HepG2 (cell line): Measurements from ENCODE around the gene ARIH2. TPM values are rescaled to one million over a fixed set of nuclear protein-coding genes. Genes with fewer than 3 reads are reported as not detected.

Experiments used
- ATAC-seq: fragments of 200-7000 bp; cut with Tn5 transposase; 3 replicates; pipeline ENCODE4 v1.9.1; 2020; ENCODE audit warnings: mild to moderate bottlenecking, moderate library complexity
- BruUV-seq: library from RNA; stranded (reverse); fragments of 400-500 nt; replicated peaks from 2 replicates; lab custom pipeline; 2021; lab: Mats Ljungman, UMichigan
- CTCF ChIA-PET: fragments of 300-600 bp; formaldehyde crosslinking; extraction: SDS; loops from one replicate; lab custom pipeline; 2021; ENCODE audit warnings: low total read pairs, inconsistent platforms, low intra/inter-chr PET ratio; lab: Yijun Ruan, JAX
- POLR2A ChIA-PET: fragments of 350-600 bp; sonication (Branson Sonifier 250); formaldehyde crosslinking; loops from one replicate; lab custom pipeline; 2020; ENCODE audit warnings: antibody characterized with exemption, inconsistent platforms; lab: Yijun Ruan, JAX
- DNase-seq: peaks from one replicate; pipeline ENCODE4 v3.0.0-alpha.2; 2015; ENCODE audit warnings: low spot score
- FAIRE-seq: peaks from 3 replicates; lab custom pipeline; 2011; peaks lifted over from hg19 to GRCh38; lab: Jason Lieb, UNC
- H2AFZ ChIP-seq: one replicate; pipeline ENCODE4 v1.6.1; 2011; ENCODE audit warnings: low read length, inconsistent platforms
- H3K27ac ChIP-seq: fragments of 300-600 bp; 3 replicates; pipeline ENCODE4 v1.8.0; 2011; ENCODE audit warnings: mixed run types, mild to moderate bottlenecking, mixed read lengths, low read length, inconsistent platforms; ENCODE audit not compliant: insufficient read depth; ENCODE audit errors: extremely low read length
- H3K27me3 ChIP-seq, 2 experiments: fragments of 200-600 bp in 1 of 2; 2 replicates in 1 of 2; 3 replicates in 1 of 2; pipeline versions ENCODE4 v1.6.0 to v1.8.0; 2011; ENCODE audit warnings: low read length in 2 of 2, mild to moderate bottlenecking in 2 of 2, moderate library complexity in 2 of 2, inconsistent platforms in 1 of 2; ENCODE audit not compliant: insufficient read depth in 2 of 2, control insufficient read depth in 1 of 2
- H3K36me3 ChIP-seq, 2 experiments: fragments of 200-600 bp in 1 of 2; replicated peaks in 1 of 2; 2 replicates in 1 of 2; 3 replicates in 1 of 2; pipeline versions ENCODE4 v1.5.1 to v1.8.0; 2011; ENCODE audit warnings: low read length in 2 of 2, inconsistent platforms in 1 of 2; ENCODE audit not compliant: insufficient read depth in 2 of 2, control insufficient read depth in 1 of 2
- H3K4me1 ChIP-seq: 2 replicates; pipeline ENCODE4 v1.5.1; 2012; ENCODE audit warnings: low read length, inconsistent platforms; ENCODE audit not compliant: insufficient read depth
- H3K4me2 ChIP-seq: 2 replicates; pipeline ENCODE4 v1.6.0; 2011; ENCODE audit warnings: low read depth, low read length, inconsistent platforms
- H3K4me3 ChIP-seq, 3 experiments: fragments of 200-600 bp in 1 of 3; sonication (generic), shearing (Covaris generic) in 1 of 3; replicated peaks in 1 of 3; 2 replicates each; pipeline ENCODE4 v1.5.1; 2011 to 2016; ENCODE audit warnings: low read length in 3 of 3, inconsistent platforms in 2 of 3, low read depth in 2 of 3, mild to moderate bottlenecking in 2 of 3, control low read depth in 1 of 3, mixed read lengths in 1 of 3; ENCODE audit not compliant: insufficient read depth in 1 of 3
- H3K79me2 ChIP-seq: one replicate; pipeline ENCODE4 v1.6.1; 2011; ENCODE audit warnings: low read length, inconsistent platforms; ENCODE audit not compliant: insufficient read depth
- H3K9ac ChIP-seq: 2 replicates; pipeline ENCODE4 v1.6.0; 2011; ENCODE audit warnings: mild to moderate bottlenecking, low read depth, low read length, inconsistent platforms; ENCODE audit not compliant: insufficient read depth
- H3K9me3 ChIP-seq: 2 replicates; pipeline ENCODE4 v1.5.1; 2012; ENCODE audit warnings: mild to moderate bottlenecking, low read length
- H4K20me1 ChIP-seq: 2 replicates; pipeline ENCODE4 v1.6.0; 2011; ENCODE audit warnings: inconsistent platforms, mild to moderate bottlenecking, low read length, moderate library complexity; ENCODE audit not compliant: insufficient read depth
- ATF2 ChIP-seq: sonication (generic); formaldehyde crosslinking; IDR thresholded peaks from 2 replicates; pipeline ENCODE4 v1.4.0; 2020; ENCODE audit warnings: missing genetic modification reagents
- CREBL2 ChIP-seq: sonication (generic); formaldehyde crosslinking; IDR thresholded peaks from 2 replicates; pipeline ENCODE4 v1.8.1; 2023; ENCODE audit warnings: missing genetic modification reagents, mild to moderate bottlenecking, borderline replicate concordance
- E2F1 ChIP-seq: sonication (generic); formaldehyde crosslinking; IDR thresholded peaks from 2 replicates; pipeline ENCODE4 v1.5.0; 2020; ENCODE audit warnings: missing genetic modification reagents
- GATAD1 ChIP-seq: IDR thresholded peaks from 2 replicates; pipeline ENCODE4 v1.6.1; 2016; ENCODE audit warnings: missing genetic modification reagents, missing compliant biosample characterization
- HNRNPL ChIP-seq: fragments of 200-400 bp; formaldehyde crosslinking; IDR thresholded peaks from 2 replicates; pipeline ENCODE4 v1.6.1; 2017; ENCODE audit warnings: mild to moderate bottlenecking, low read depth, low read length
- KMT2B ChIP-seq: IDR thresholded peaks from 2 replicates; pipeline ENCODE4 v1.6.1; 2016; ENCODE audit warnings: missing genetic modification reagents, missing compliant biosample characterization
- MTERF4 ChIP-seq: sonication (generic); formaldehyde crosslinking; IDR thresholded peaks from 2 replicates; pipeline ENCODE4 v1.8.0; 2023; ENCODE audit warnings: mild to moderate bottlenecking, missing genetic modification reagents
- NFE2L1 ChIP-seq: sonication (generic); formaldehyde crosslinking; IDR thresholded peaks from 2 replicates; pipeline ENCODE4 v1.4.0; 2020; ENCODE audit warnings: missing genetic modification reagents, mild to moderate bottlenecking, borderline replicate concordance
- PAXIP1 ChIP-seq: sonication (generic); formaldehyde crosslinking; conservative IDR thresholded peaks from 2 replicates; pipeline ENCODE4 v1.4.0; 2020; ENCODE audit warnings: mild to moderate bottlenecking, missing genetic modification reagents, moderate library complexity
- RELA ChIP-seq: sonication (generic); formaldehyde crosslinking; IDR thresholded peaks from 2 replicates; pipeline ENCODE4 v1.4.0; 2020; ENCODE audit warnings: missing genetic modification reagents
- TBP ChIP-seq: sonication (generic); formaldehyde crosslinking; IDR thresholded peaks from 2 replicates; pipeline ENCODE4 v1.5.0; 2020; ENCODE audit warnings: missing genetic modification reagents
- TMF1 ChIP-seq: sonication (generic); formaldehyde crosslinking; IDR thresholded peaks from 2 replicates; pipeline ENCODE4 v1.8.1; 2022; ENCODE audit warnings: low read depth, missing genetic modification reagents
- ZNF574 ChIP-seq: sonication (generic); formaldehyde crosslinking; IDR thresholded peaks from 2 replicates; pipeline ENCODE4 v1.4.0; 2020; ENCODE audit warnings: missing genetic modification reagents
- WGBS: methylation state at CpG from one replicate; pipeline ENCODE4 v1.1.6; 2017; ENCODE audit warnings: low lambda C conversion rate; 5-methylcytosine and 5-hydroxymethylcytosine counted together
- in situ Hi-C: cut with HindIII; loops from 2 replicates; pipeline ENCODE4 v1.10.0; 2017; ENCODE audit warnings: low pct_unique_long_range_greater_than_20kb; ENCODE audit not compliant: extremely low pct_ligation_motif_present
- intact Hi-C: fragments of 100-400 bp; cut with micrococcal nuclease; formaldehyde crosslinking; loops from one replicate; pipeline ENCODE4 v1.10.0; 2022; ENCODE audit not compliant: unreplicated experiment
- polyA plus RNA-seq, 8 experiments: library from polyadenylated mRNA; depleted of rRNA in 3 of 8; stranded (reverse) in 7 of 8; unstranded in 1 of 8; fragments of >200 nt; fragmentation: Illumina TruSeq in 4 of 8; extraction: Trizol in 4 of 8; gene quantifications; 2 replicates each; pipeline versions ENCODE4 v1.2.1 to v1.2.3, GENCODE V29; 2011 to 2016; ENCODE audit warnings: low read depth in 4 of 8, missing spikeins in 1 of 8, mixed read lengths in 1 of 8; ENCODE audit not compliant: insufficient read depth in 1 of 8
- total RNA-seq, 5 experiments: library from RNA; depleted of rRNA; stranded (reverse); fragments of >200 nt; fragmentation: Illumina TruSeq; extraction: Trizol; gene quantifications; 2 replicates each; pipeline ENCODE4 v1.2.3, GENCODE V29; 2016; ENCODE audit warnings: low read depth in 1 of 5

ARIH2 gene
- total and polyA plus RNA-seq, 2 of the 13 experiments (the other 11 are each of a cell fraction or from before 2014, with no cell fraction given) = 64.8 to 83.3 TPM

GRCh38 chr3:48989126-48989795 is 70.6 kb downstream of the ARIH2 start:
- ATAC-seq = no peak
- no peak for FAIRE-seq
- TF ChIP-seq TBP (CRISPR knock-in tag) (no peak), HNRNPL (no peak), E2F1 (CRISPR knock-in tag) (no peak), NFE2L1 (no peak), CREBL2 (CRISPR knock-in tag) (no peak), PAXIP1 (no peak), KMT2B (CRISPR knock-in tag) (no peak), GATAD1 (CRISPR knock-in tag) (no peak), TMF1 (no peak), MTERF4 (no peak), RELA (CRISPR knock-in tag) (no peak), ZNF574 (CRISPR knock-in tag) (no peak), ATF2 (no peak)

More at GRCh38 chr3:48989126-48989795, 70.6 kb downstream of the ARIH2 start:
- Histone ChIP-seq H3K36me3 (peaks cover 3 to 7% of the 10 kb centered on the region in 2 experiments; a peak in 3 of 5 replicates), H2AFZ (no peak overlapping the region), H3K4me2 (no peak overlapping the region), H4K20me1 (no peaks in the 10 kb centered on the region), H3K4me3 (no peak overlapping the region), H3K4me1 (no peaks in the 10 kb centered on the region), H3K9me3 (no peaks in the 10 kb centered on the region), H3K79me2 (no peaks in the 10 kb centered on the region), H3K27me3 (no peaks in the 10 kb centered on the region), H3K27ac (no peak overlapping the region), H3K9ac (no peak overlapping the region)
- CTCF ChIA-PET = interaction anchor here (2.1 kb wide), 1 partner anchor 25 kb away, joined by 12 read pairs; no protein-coding TSS in a partner anchor
- POLR2A ChIA-PET = no interaction called here
- BruUV-seq = no TSS peak
- in situ Hi-C loops (no loop called here), intact Hi-C loops (loop anchor here (5.0 kb wide), 1 partner anchor 168 kb away; no protein-coding TSS in a partner anchor)
- no peak for DNase-seq
- WGBS = 84% methylated on average over 17 of the region's 21 CpGs
